Measurements from ENCODE around the gene MPZL3. TPM values are rescaled to one million over a fixed set of nuclear protein-coding genes. Genes with fewer than 3 reads are reported as not detected.

MPZL3 gene
- polyA plus RNA-seq, 1 donor from 2014 or later: 3.6 TPM

- no peaks in the 10 kb centered on the region for H4K20me1 ChIP-seq (ENCODE audit: insufficient read depth)
- no peak overlapping the region for H3K4me2 ChIP-seq (ENCODE audit: low read length)
- H3K9me2 ChIP-seq (ENCODE audit: insufficient read depth, low read length): no peaks in the 10 kb centered on the region
- H3K9ac ChIP-seq (ENCODE audit: low read length): no peak overlapping the region
- no peaks in the 10 kb centered on the region for H3K36me3 ChIP-seq (ENCODE audit: insufficient read depth, low read length)
- no peaks in the 10 kb centered on the region for H3K9me3 ChIP-seq (ENCODE audit: low read length)
- no peaks in the 10 kb centered on the region for H3K79me2 ChIP-seq (replicated peaks; ENCODE audit: insufficient read depth, low read length)
- TF ChIP-seq EP300 (conservative IDR thresholded peaks at IDR 0.05; ENCODE audit: poor library complexity, severe bottlenecking): no peak
- TF ChIP-seq SMC3 (conservative IDR thresholded peaks at IDR 0.05; ENCODE audit: poor library complexity): no peak
- no peak for TF ChIP-seq REST (IDR thresholded peaks at IDR 0.05; ENCODE audit: borderline replicate concordance)
- no peak for TF ChIP-seq CTCF (IDR thresholded peaks at IDR 0.05; ENCODE audit: poor library complexity, severe bottlenecking)
- no peak for TF ChIP-seq EZH2 (IDR thresholded peaks at IDR 0.05; ENCODE audit: borderline replicate concordance, insufficient read depth, low read length, poor library complexity, severe bottlenecking)
- TF ChIP-seq POLR2AphosphoS5 (IDR thresholded peaks at IDR 0.05): no peak
- no peak for TF ChIP-seq RAD21 (conservative IDR thresholded peaks at IDR 0.05)
- TF ChIP-seq TAF1 (IDR thresholded peaks at IDR 0.05; ENCODE audit: low read depth): no peak
- TF ChIP-seq MXI1 (conservative IDR thresholded peaks at IDR 0.05; ENCODE audit: poor library complexity, severe bottlenecking): no peak
- H2AFZ ChIP-seq (ENCODE audit: low read depth, low read length): no peak overlapping the region
- H3F3A ChIP-seq (ENCODE audit: insufficient read depth, low read length, poor library complexity, severe bottlenecking): no peaks in the 10 kb centered on the region
- no peak overlapping the region for H3K4me3 ChIP-seq (ENCODE audit: low read length)
- H3K27ac ChIP-seq (ENCODE audit: low read length): no peak overlapping the region
- H3K27me3 ChIP-seq (ENCODE audit: insufficient read depth, low read depth, low read length): no peaks in the 10 kb centered on the region
Observed at GRCh38 chr11:118241764-118242098, 10.4 kb downstream of the MPZL3 start.

- Histone ChIP-seq H3K36me3 (ENCODE audit: insufficient read depth, low read length) (no peaks in the 10 kb centered on the region), H2AFZ (ENCODE audit: low read depth, low read length) (no peak overlapping the region), H3K27ac (ENCODE audit: low read length) (no peak overlapping the region), H3K9me2 (ENCODE audit: insufficient read depth, low read length) (no peaks in the 10 kb centered on the region), H4K20me1 (ENCODE audit: insufficient read depth) (no peaks in the 10 kb centered on the region), H3K9me3 (ENCODE audit: low read length) (no peaks in the 10 kb centered on the region), H3K9ac (ENCODE audit: low read length) (no peak overlapping the region), H3K79me2 (replicated peaks; ENCODE audit: insufficient read depth, low read length) (no peaks in the 10 kb centered on the region), H3K27me3 (ENCODE audit: insufficient read depth, low read depth, low read length) (no peaks in the 10 kb centered on the region), H3K4me2 (ENCODE audit: low read length) (no peak overlapping the region), H3F3A (ENCODE audit: insufficient read depth, low read length, poor library complexity, severe bottlenecking) (no peaks in the 10 kb centered on the region), H3K4me3 (ENCODE audit: low read length) (no peak overlapping the region)
- TF ChIP-seq POLR2AphosphoS5 (IDR thresholded peaks at IDR 0.05) (no peak), RAD21 (conservative IDR thresholded peaks at IDR 0.05) (no peak), EP300 (conservative IDR thresholded peaks at IDR 0.05; ENCODE audit: poor library complexity, severe bottlenecking) (no peak), EZH2 (IDR thresholded peaks at IDR 0.05; ENCODE audit: borderline replicate concordance, insufficient read depth, low read length, poor library complexity, severe bottlenecking) (no peak), REST (IDR thresholded peaks at IDR 0.05; ENCODE audit: borderline replicate concordance) (no peak), TAF1 (IDR thresholded peaks at IDR 0.05; ENCODE audit: low read depth) (no peak), MXI1 (conservative IDR thresholded peaks at IDR 0.05; ENCODE audit: poor library complexity, severe bottlenecking) (no peak), SMC3 (conservative IDR thresholded peaks at IDR 0.05; ENCODE audit: poor library complexity) (no peak), CTCF (IDR thresholded peaks at IDR 0.05; ENCODE audit: poor library complexity, severe bottlenecking) (no peak)
Observed at GRCh38 chr11:118240999-118241763, 11.0 kb downstream of the MPZL3 start.

All from neural cell (in vitro differentiated cells).